HG03280 (cell line): ENCODE measurements around the gene TEX54.
"Not testable (repeated sequence)": the region's sequence is repeated elsewhere in the genome, so short reads cannot be mapped to it uniquely, and the experiment has no call there.

Experiments used
- ATAC-seq: cut with Tn5 transposase; IDR thresholded peaks from one replicate; pipeline ENCODE4 v1.9.1; 2021; ENCODE audit warnings: mild to moderate bottlenecking, moderate library complexity; ENCODE audit not compliant: unreplicated experiment

Gene TEX54

GRCh38 chr11:62855571-62856332, 23.1 kb upstream of the TEX54 start:
- peak; percentile 83 for ATAC-seq

GRCh38 chr11:62854825-62855570, 22.4 kb upstream of the TEX54 start:
- no peak for ATAC-seq

GRCh38 chr11:62854013-62854824, 21.6 kb upstream of the TEX54 start:
- ATAC-seq = no peak

- ATAC-seq = no peak
These were observed 20.8 kb upstream of the TEX54 start for GRCh38 chr11:62853279-62853965.

GRCh38 chr11:62852523-62853188, 20.0 kb upstream of the TEX54 start:
- ATAC-seq = no peak

GRCh38 chr11:62851807-62852522, 19.3 kb upstream of the TEX54 start:
- ATAC-seq = no peak

GRCh38 chr11:62850911-62851806, 18.5 kb upstream of the TEX54 start:
- no peak for ATAC-seq

- ATAC-seq = no peak
These were observed 15.2 kb upstream of the TEX54 start for GRCh38 chr11:62847767-62848314.

GRCh38 chr11:62846177-62846576, 13.5 kb upstream of the TEX54 start:
- ATAC-seq = no peak

GRCh38 chr11:62844154-62844553, 11.5 kb upstream of the TEX54 start:
- no peak for ATAC-seq

- ATAC-seq = no peak
These were observed 10.8 kb upstream of the TEX54 start for GRCh38 chr11:62843466-62843865.

GRCh38 chr11:62842891-62843290, 10.2 kb upstream of the TEX54 start:
- ATAC-seq = not testable (repeated sequence)

GRCh38 chr11:62842171-62842741, 9.6 kb upstream of the TEX54 start:
- no peak for ATAC-seq

- peak; percentile 49 for ATAC-seq
These were observed 8.9 kb upstream of the TEX54 start for GRCh38 chr11:62841361-62842170.

- not testable (repeated sequence) for ATAC-seq
These were observed 8.2 kb upstream of the TEX54 start for GRCh38 chr11:62840721-62841360.

- ATAC-seq = peak; percentile 50
These were observed 6.7 kb upstream of the TEX54 start, which contains the start of gene WDR74 for GRCh38 chr11:62839050-62839945. Gene WDR74, minus strand, starts transcription at chr11:62839590. Its CDS starts 20 bp downstream, at chr11:62839570.
